Heart left ventricle (tissue), 16 donors: ENCODE measurements around the gene ARMC5. TPM values are rescaled to one million over a fixed set of nuclear protein-coding genes. Genes with fewer than 3 reads are reported as not detected.
A peak's percentile ranks its signal among the peaks of the same experiment; 100 is the strongest.

Experiments
- ATAC-seq, 4 donors: fragments of 200-7000 bp; cut with Tn5 transposase; one replicate each; pipeline ENCODE4 v1.9.1; 2020 to 2022; ENCODE audit warnings: moderate library complexity in 4 of 4, mild to moderate bottlenecking in 3 of 4, moderate number of reproducible peaks in 1 of 4
- DNase-seq, 5 donors: peaks; one replicate each; pipeline ENCODE4 v3.0.0-alpha.2; 2020
- H3K27ac ChIP-seq, 12 donors: fragments of 200-600 bp; sonication (generic) in 4 of 12; one replicate each; pipeline versions ENCODE4 v1.5.0 to v1.8.0; 2016 to 2022; ENCODE audit warnings: mild to moderate bottlenecking in 2 of 12
- H3K27me3 ChIP-seq, 9 donors: fragments of 200-600 bp; sonication (generic) in 2 of 9; one replicate each; pipeline versions ENCODE4 v1.5.1 to v1.8.0; 2016 to 2022; ENCODE audit warnings: mild to moderate bottlenecking in 3 of 9
- H3K36me3 ChIP-seq, 9 donors: fragments of 200-600 bp; sonication (generic) in 2 of 9; one replicate each; pipeline versions ENCODE4 v1.5.0 to v1.8.0; 2018 to 2022; ENCODE audit warnings: mild to moderate bottlenecking in 2 of 9
- H3K4me1 ChIP-seq, 12 donors: fragments of 200-600 bp; sonication (generic) in 4 of 12; one replicate each; pipeline versions ENCODE4 v1.5.0 to v1.8.0; 2016 to 2022; ENCODE audit warnings: mild to moderate bottlenecking in 3 of 12
- H3K4me3 ChIP-seq, 12 donors: fragments of 200-600 bp; sonication (generic) in 4 of 12; one replicate each; pipeline versions ENCODE4 v1.5.0 to v1.8.0; 2017 to 2022; ENCODE audit warnings: mild to moderate bottlenecking in 9 of 12, moderate library complexity in 4 of 12
- H3K9me3 ChIP-seq, 12 donors: fragments of 200-600 bp; sonication (generic) in 4 of 12; one replicate each; pipeline versions ENCODE4 v1.5.0 to v1.8.0; 2016 to 2022; ENCODE audit warnings: mild to moderate bottlenecking in 1 of 12
- CTCF ChIP-seq, 12 donors: fragments of 200-600 bp; sonication (generic) in 4 of 12; IDR thresholded peaks; one replicate each; pipeline versions ENCODE4 v1.5.0 to v1.8.0; 2018 to 2022; ENCODE audit warnings: antibody characterized with exemption in 12 of 12, mild to moderate bottlenecking in 5 of 12
- POLR2A ChIP-seq, 2 donors: fragments of 450-650 bp; IDR thresholded peaks; one replicate each; pipeline ENCODE4 v1.6.1; 2017; ENCODE audit warnings: antibody characterized with exemption in 2 of 2, mild to moderate bottlenecking in 2 of 2, moderate library complexity in 2 of 2
- WGBS, 4 donors: extraction: QIAGEN DNeasy Blood & Tissue Kit in 2 of 4; methylation state at CpG; one replicate each; pipeline versions ENCODE4 v1.1.5 to v1.1.7; 2013 to 2018; 5-methylcytosine and 5-hydroxymethylcytosine counted together
- intact Hi-C, 10 donors: fragments of 100-400 bp; cut with DNase I; formaldehyde crosslinking; loops; one replicate each; pipeline versions ENCODE4 v1.11.1 to v1.14.2; 2022
- polyA plus RNA-seq, 2 donors: library from polyadenylated mRNA; stranded (reverse); fragments of 200-250 nt; gene quantifications; one replicate each; pipeline ENCODE4 v1.2.3, GENCODE V29; 2013
- total RNA-seq, 9 donors: library from RNA; depleted of rRNA in 2 of 9; stranded (reverse); fragments of >200 nt in 2 of 9; fragmentation: NEBNext Ultra II Directional in 3 of 9; extraction: Animal tissue kit (Norgen Biotek cat#: 25700) in 3 of 9; gene quantifications; one replicate each; pipeline versions ENCODE4 v1.1.0 to v1.2.4, GENCODE V29; 2016 to 2023
- donor health status: ischemic (EF 13 %, LVEDD 7.1; RV severe dilation, severe dysfunction).
- donor health status: healthy with polysubstance abuse.
- donor health status: DM: no; HTN: yes; CAD: no.
- donor health status: DM: no; HTN: no; CAD: no.
- donor health status: ischemic (EF 25% LVEDD 6.9; RV normal size, moderate dysfunction).
- donor health status: ischemic (EF 25% LVEDD 5.7; RV mildly dilated, moderate dysfunction).
- donor health status: healthy.
- donor health status: DM: yes; HTN: yes; CAD: no.
- donor health status: ischemic (EF 35%, LVEDD 5.7; RV mildly dilated, moderate dysfunction).
- donor health status: nonischemic (EF 11% LVEDD 7.7; RV severe dilation, severe dysfunction).
- donor health status: DM: yes; HTN: yes; CAD: no.
- donor health status: PGD.
- donor health status: ischemic (EF 29% LVEDD 5.4; RV normal size, mild dysfunction).
- donor health status: nonischemic (EF 23%, LVEDD 6.1; RV moderate dilation, normal function).

Gene ARMC5
- total and polyA plus RNA-seq, 11 donors = 4.1 to 9.2 (median 6.6) TPM

GRCh38 chr16:31471875-31472708 lies 12.8 kb downstream of the ARMC5 start, which contains the start of gene TGFB1I1:
TGFB1I1 (plus strand) TSS chr16:31472152; CDS start chr16:31472189, 37 bp downstream.
- intact Hi-C loops = loop anchor here in 4 of 10 donors (1.0 to 5.0 kb wide), 4 partner anchors 12 to 37 kb away; partner anchors contain the start of genes RUSF1 (in 3 of the 4) and ARMC5 (in 1 of the 4)
- H3K9me3 ChIP-seq = no peaks in the 10 kb centered on the region
- peaks cover 0 to 2% (median 0%) of the 10 kb centered on the region in 9 donors for H3K27me3 ChIP-seq
- peaks cover 0 to 31% (median 14%) of the 10 kb centered on the region in 12 donors for H3K4me1 ChIP-seq
- WGBS, 4 donors = 1 to 2% (median 1%) methylated on average over 43 to 63 of the region's 63 CpGs
- H3K36me3 ChIP-seq = peaks cover 0 to 40% (median 30%) of the 10 kb centered on the region in 9 donors
- TF ChIP-seq CTCF (IDR thresholded peaks at IDR 0.05) (no peak), POLR2A (IDR thresholded peaks at IDR 0.05) (no peak)
- peak within 1 kb of the TSS; percentile 45 to 86 (median 68) for H3K4me3 ChIP-seq
- H3K27ac ChIP-seq = peak within 1 kb of the TSS; percentile 75 to 97 (median 90)
- ATAC-seq (peak; percentile 21 to 74 (median 67)), DNase-seq (peak; percentile 80 to 89 (median 86))

DNA sequence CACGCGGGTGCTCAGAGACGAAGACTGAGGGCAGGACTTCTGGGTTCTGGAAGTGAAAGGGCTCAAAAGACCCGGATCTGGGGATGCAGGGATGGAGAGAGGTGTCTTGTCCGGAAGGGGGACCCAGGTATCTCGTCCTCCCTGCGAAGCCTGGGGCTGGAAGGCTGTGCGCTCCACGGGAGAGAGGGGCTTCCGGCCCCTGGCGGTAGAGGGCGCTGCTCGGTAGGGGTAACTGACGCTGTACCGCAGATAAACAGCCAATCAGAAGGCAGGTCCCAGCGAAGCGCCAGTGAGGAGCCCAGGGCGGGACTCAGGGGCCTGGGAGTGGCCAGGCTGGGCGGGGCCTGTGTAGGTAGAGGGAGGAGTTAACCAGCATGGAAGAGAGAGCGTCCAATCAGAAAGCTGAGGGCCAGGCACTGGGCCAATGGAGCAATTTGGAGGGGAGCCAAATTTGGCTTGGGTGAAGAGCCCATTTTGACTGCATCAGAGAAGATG lies 13.5 kb downstream of the ARMC5 start:
- TF ChIP-seq CTCF (IDR thresholded peaks at IDR 0.05) = peak; percentile 48 to 92 (median 65)
- peak in 1 of 2 donors; percentile 24 for TF ChIP-seq POLR2A (IDR thresholded peaks at IDR 0.05)
- DNase-seq (peak; percentile 90 to 94 (median 92)), ATAC-seq (peak; percentile 88 to 94 (median 91))
- Histone ChIP-seq H3K27ac (peak overlapping the region; percentile 75 to 97 (median 90)), H3K4me3 (peak overlapping the region; percentile 45 to 86 (median 68)), H3K27me3 (peaks cover 0 to 2% (median 0%) of the 10 kb centered on the region in 9 donors), H3K36me3 (peaks cover 0 to 44% (median 35%) of the 10 kb centered on the region in 9 donors), H3K4me1 (peaks cover 0 to 31% (median 14%) of the 10 kb centered on the region in 12 donors), H3K9me3 (no peaks in the 10 kb centered on the region)
- intact Hi-C loops = loop anchor here in 4 of 10 donors (2.0 to 5.0 kb wide), 3 partner anchors 14 to 36 kb away; partner anchors contain the start of genes RUSF1 (in 3 of the 4) and ARMC5 (in 1 of the 4)
- WGBS, 4 donors = 20 to 22% (median 21%) methylated on average over 13 to 20 of the region's 20 CpGs

DNA sequence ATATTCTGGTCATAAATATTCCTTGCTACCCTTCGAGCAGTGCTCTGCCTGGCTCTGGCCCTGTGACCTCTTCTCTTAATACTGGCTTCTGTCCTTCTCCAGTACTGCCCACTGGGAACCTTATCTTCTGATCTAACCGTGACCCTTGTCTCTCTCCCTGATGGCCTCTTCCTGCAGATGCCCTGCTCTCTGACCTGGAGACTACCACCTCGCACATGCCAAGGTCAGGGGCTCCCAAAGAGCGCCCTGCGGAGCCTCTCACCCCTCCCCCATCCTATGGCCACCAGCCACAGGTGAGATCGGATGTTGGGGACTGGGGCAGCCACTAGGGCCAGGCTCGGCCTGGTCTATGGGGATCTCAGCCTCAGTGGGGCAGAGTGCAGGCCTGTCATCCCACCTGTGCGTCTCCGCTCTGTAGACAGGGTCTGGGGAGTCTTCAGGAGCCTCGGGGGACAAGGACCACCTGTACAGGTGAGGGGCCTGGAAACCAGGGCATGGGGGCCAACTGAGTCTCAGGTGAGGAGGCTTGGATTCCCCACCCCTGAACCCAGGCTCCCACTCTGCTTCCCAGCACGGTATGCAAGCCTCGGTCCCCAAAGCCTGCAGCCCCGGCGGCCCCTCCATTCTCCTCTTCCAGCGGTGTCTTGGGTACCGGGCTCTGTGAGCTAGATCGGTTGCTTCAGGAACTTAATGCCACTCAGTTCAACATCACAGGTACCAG lies 14.1 kb downstream of the ARMC5 start:
- no peak for ATAC-seq
- 79 to 85% (median 81%) methylated on average over 14 to 17 of the region's 17 CpGs for WGBS, 4 donors

More for the DNA sequence above, 14.1 kb downstream of the ARMC5 start:
- intact Hi-C loops = loop anchor here in 4 of 10 donors (2.0 to 5.0 kb wide), 3 partner anchors 15 to 35 kb away; partner anchors contain the start of genes RUSF1 (in 3 of the 4) and ARMC5 (in 1 of the 4)
- TF ChIP-seq CTCF (IDR thresholded peaks at IDR 0.05) (no peak), POLR2A (IDR thresholded peaks at IDR 0.05) (no peak)
- H3K27me3 ChIP-seq = peaks cover 0 to 2% (median 0%) of the 10 kb centered on the region in 9 donors
- peaks cover 0 to 31% (median 14%) of the 10 kb centered on the region in 12 donors for H3K4me1 ChIP-seq
- DNase-seq = no peak
- H3K27ac ChIP-seq = peak overlapping the region in 5 of 12 donors; percentile 79 to 97 (median 95)
- H3K36me3 ChIP-seq = peaks cover 0 to 50% (median 39%) of the 10 kb centered on the region in 9 donors
- peak overlapping the region in 6 of 12 donors; percentile 56 to 86 (median 74) for H3K4me3 ChIP-seq
- no peaks in the 10 kb centered on the region for H3K9me3 ChIP-seq
